Chondrocyte (in vitro differentiated cells): ENCODE data around the gene FHIT. TPM values are rescaled to one million over a fixed set of nuclear protein-coding genes. Genes with fewer than 3 reads are reported as not detected.

Experiments used
- DNase-seq: peaks from one replicate; pipeline ENCODE4 v3.0.0; 2021; ENCODE audit warnings: mixed read lengths, low spot score
- H3K27ac Mint-ChIP-seq: one replicate; pipeline ENCODE4 v1.8.0; 2021; ENCODE audit warnings: mild to moderate bottlenecking, moderate library complexity, mixed read lengths; ENCODE audit not compliant: unreplicated experiment
- H3K27me3 Mint-ChIP-seq: 2 replicates; pipeline ENCODE4 v1.8.0; 2021; ENCODE audit warnings: low read depth, mixed read lengths
- H3K36me3 Mint-ChIP-seq: 2 replicates; pipeline ENCODE4 v1.8.0; 2021; ENCODE audit warnings: low read depth, mixed read lengths
- H3K4me1 Mint-ChIP-seq: 2 replicates; pipeline ENCODE4 v1.8.0; 2021; ENCODE audit warnings: low read depth, mild to moderate bottlenecking, mixed read lengths
- H3K4me3 Mint-ChIP-seq: one replicate; pipeline ENCODE4 v1.8.0; 2021; ENCODE audit warnings: mild to moderate bottlenecking, moderate library complexity, mixed read lengths; ENCODE audit not compliant: unreplicated experiment
- H3K9me3 Mint-ChIP-seq: 2 replicates; pipeline ENCODE4 v1.8.0; 2021; ENCODE audit warnings: low read depth, mixed read lengths
- total RNA-seq: library from RNA; stranded (reverse); gene quantifications from 3 replicates; pipeline ENCODE4 v1.2.1, GENCODE V29; 2021
- TF ChIP-seq, protein P1 (sequence below): fragments of 200-600 bp; sonication (generic); IDR thresholded peaks from 2 replicates; pipeline ENCODE4 v1.5.0; 2021; ENCODE audit warnings: antibody characterized with exemption, mild to moderate bottlenecking, moderate library complexity

The FHIT gene
- total RNA-seq, 1 donor from 2014 or later = 3.8 TPM

DNA sequence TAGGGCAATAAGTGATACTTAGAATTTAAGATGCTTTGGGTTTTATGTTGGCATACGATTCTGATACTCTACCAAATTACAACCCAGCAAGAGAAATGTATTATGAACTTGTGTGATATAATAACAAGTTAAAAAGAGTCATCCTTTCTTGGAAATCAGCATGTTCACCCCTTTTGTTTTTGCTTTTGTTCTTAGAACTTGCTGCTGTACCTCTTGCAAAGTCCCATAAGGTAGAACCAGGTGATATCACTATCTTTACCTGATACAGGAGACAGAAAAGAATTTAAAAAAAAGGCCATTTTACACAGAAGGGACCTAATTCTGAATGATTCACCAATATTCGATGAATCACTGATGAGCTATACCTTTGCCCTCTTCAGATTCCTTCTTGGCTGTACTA lies 810.4 kb downstream of the FHIT start:
- no peaks in the 10 kb centered on the region for H3K36me3 Mint-ChIP-seq
- no peak overlapping the region for H3K4me3 Mint-ChIP-seq
- DNase-seq = no peak
- H3K27me3 Mint-ChIP-seq = no peaks in the 10 kb centered on the region
- TF ChIP-seq, protein P1, sequence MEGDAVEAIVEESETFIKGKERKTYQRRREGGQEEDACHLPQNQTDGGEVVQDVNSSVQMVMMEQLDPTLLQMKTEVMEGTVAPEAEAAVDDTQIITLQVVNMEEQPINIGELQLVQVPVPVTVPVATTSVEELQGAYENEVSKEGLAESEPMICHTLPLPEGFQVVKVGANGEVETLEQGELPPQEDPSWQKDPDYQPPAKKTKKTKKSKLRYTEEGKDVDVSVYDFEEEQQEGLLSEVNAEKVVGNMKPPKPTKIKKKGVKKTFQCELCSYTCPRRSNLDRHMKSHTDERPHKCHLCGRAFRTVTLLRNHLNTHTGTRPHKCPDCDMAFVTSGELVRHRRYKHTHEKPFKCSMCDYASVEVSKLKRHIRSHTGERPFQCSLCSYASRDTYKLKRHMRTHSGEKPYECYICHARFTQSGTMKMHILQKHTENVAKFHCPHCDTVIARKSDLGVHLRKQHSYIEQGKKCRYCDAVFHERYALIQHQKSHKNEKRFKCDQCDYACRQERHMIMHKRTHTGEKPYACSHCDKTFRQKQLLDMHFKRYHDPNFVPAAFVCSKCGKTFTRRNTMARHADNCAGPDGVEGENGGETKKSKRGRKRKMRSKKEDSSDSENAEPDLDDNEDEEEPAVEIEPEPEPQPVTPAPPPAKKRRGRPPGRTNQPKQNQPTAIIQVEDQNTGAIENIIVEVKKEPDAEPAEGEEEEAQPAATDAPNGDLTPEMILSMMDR = no peak
- peaks cover 6% of the 10 kb centered on the region for H3K4me1 Mint-ChIP-seq
- H3K9me3 Mint-ChIP-seq = peaks cover 2% of the 10 kb centered on the region
- no peak overlapping the region for H3K27ac Mint-ChIP-seq

DNA sequence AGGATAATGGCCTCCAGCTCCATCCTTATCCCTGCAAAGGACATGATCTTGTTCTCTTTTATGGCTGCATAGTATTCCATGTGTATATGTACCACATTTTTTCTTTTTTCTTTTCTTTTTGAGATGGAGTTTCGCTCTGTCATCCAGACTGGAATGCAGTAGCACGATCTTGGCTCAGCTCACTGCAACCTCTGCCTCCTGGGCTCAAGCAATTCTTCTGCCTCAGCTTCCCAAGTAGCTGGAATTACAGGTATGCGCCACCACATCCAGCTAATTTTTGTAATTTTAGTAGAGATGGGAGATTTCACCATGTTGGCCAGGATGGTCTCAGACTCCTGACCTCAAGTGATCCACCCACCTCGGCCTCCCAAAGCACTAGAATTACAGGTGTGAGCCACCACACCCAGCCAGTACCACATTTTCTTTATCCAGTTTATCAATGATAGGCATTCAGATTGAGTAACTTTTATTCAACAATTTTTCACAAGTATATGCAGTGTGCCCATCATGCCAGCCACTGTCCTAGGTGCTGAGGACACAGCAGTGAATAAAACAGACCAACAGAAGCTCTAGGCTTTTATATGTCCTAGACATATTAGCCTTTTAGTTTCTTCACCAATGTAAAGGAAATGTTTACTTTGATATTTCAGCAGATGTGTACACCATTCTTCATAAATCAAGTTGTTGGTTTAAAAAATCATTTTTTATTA lies 815.2 kb downstream of the FHIT start:
- no peaks in the 10 kb centered on the region for H3K27me3 Mint-ChIP-seq
- H3K27ac Mint-ChIP-seq = no peak overlapping the region
- no peaks in the 10 kb centered on the region for H3K36me3 Mint-ChIP-seq
- no peak for DNase-seq
- H3K4me3 Mint-ChIP-seq = no peak overlapping the region
- TF ChIP-seq, protein P1 = no peak
- peaks cover 19% of the 10 kb centered on the region for H3K4me1 Mint-ChIP-seq
- no peaks in the 10 kb centered on the region for H3K9me3 Mint-ChIP-seq

GRCh38 chr3:60434950-60435349 lies 816.3 kb downstream of the FHIT start:
- TF ChIP-seq, protein P1 = no peak
- H3K27ac Mint-ChIP-seq = no peak overlapping the region
- H3K4me1 Mint-ChIP-seq = peaks cover 19% of the 10 kb centered on the region
- no peaks in the 10 kb centered on the region for H3K27me3 Mint-ChIP-seq
- H3K36me3 Mint-ChIP-seq = no peaks in the 10 kb centered on the region
- DNase-seq = no peak
- H3K4me3 Mint-ChIP-seq = no peak overlapping the region
- no peaks in the 10 kb centered on the region for H3K9me3 Mint-ChIP-seq

GRCh38 chr3:60434323-60434722 lies 816.9 kb downstream of the FHIT start:
- no peaks in the 10 kb centered on the region for H3K27me3 Mint-ChIP-seq
- H3K4me1 Mint-ChIP-seq = peaks cover 19% of the 10 kb centered on the region
- no peak overlapping the region for H3K27ac Mint-ChIP-seq
- no peaks in the 10 kb centered on the region for H3K9me3 Mint-ChIP-seq
- TF ChIP-seq, protein P1 = no peak
- H3K36me3 Mint-ChIP-seq = no peaks in the 10 kb centered on the region
- DNase-seq = no peak
- no peak overlapping the region for H3K4me3 Mint-ChIP-seq

DNA sequence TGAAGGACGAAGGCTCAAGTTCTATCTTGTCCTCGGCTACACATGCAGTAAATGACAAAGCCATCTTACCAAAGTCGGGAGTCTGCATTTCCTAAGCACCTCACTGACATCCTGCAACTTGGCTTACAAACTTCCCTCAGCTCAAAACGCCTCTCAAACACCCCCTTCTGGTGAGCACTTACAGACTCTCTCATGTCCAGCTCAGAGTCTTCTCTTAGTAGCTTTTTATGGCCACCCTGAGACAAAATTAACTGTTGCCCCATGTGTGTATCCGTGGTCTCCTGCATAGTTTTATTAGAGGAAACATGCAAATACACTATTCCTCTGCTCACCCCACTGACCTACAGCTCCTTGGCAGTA lies 819.7 kb downstream of the FHIT start:
- H3K4me3 Mint-ChIP-seq = no peak overlapping the region
- peaks cover 13% of the 10 kb centered on the region for H3K4me1 Mint-ChIP-seq
- no peak for DNase-seq
- TF ChIP-seq, protein P1 = peak; percentile 41
- H3K9me3 Mint-ChIP-seq = no peaks in the 10 kb centered on the region
- H3K36me3 Mint-ChIP-seq = no peaks in the 10 kb centered on the region
- H3K27ac Mint-ChIP-seq = no peak overlapping the region
- H3K27me3 Mint-ChIP-seq = no peaks in the 10 kb centered on the region
